HCT116 (cell line): ENCODE results near the gene DENND2A. TPM values are rescaled to one million over a fixed set of nuclear protein-coding genes. Genes with fewer than 3 reads are reported as not detected.
"Not testable (repeated sequence)": the region's sequence is repeated elsewhere in the genome, so short reads cannot be mapped to it uniquely, and the experiment has no call there.

Source experiments
- ATAC-seq: fragments of 200-7000 bp; cut with Tn5 transposase; 2 replicates; pipeline ENCODE4 v1.9.1; 2020; ENCODE audit warnings: mild to moderate bottlenecking, moderate library complexity
- BruUV-seq: library from RNA; stranded (reverse); fragments of 400-500 nt; replicated peaks from 2 replicates; lab custom pipeline; 2021; lab: Mats Ljungman, UMichigan
- CTCF ChIA-PET: fragments of 300-600 bp; sonication (Branson Sonifier 250); formaldehyde crosslinking; loops from one replicate; lab custom pipeline; 2021; ENCODE audit warnings: antibody characterized with exemption; lab: Charles Lee
- POLR2A ChIA-PET: fragments of 300-600, 350-600 bp; sonication (Branson Sonifier 250); formaldehyde crosslinking; loops from one replicate; lab custom pipeline; 2021; ENCODE audit warnings: antibody characterized with exemption; lab: Charles Lee
- RAD21 ChIA-PET, 2 experiments: fragments of 300-600 bp; sonication (Branson Sonifier 250); formaldehyde crosslinking; loops; one replicate each; lab custom pipeline; 2023; ENCODE audit warnings: low total read pairs in 2 of 2; ENCODE audit not compliant: uncharacterized antibody in 2 of 2, unreplicated experiment in 2 of 2, low non-redundant PET in 1 of 2; lab: Charles Lee
- DNase-seq: peaks from one replicate; pipeline ENCODE4 v3.0.0-alpha.2; 2010; ENCODE audit warnings: low read depth, low spot score
- H2AFZ ChIP-seq: fragments of 200-600 bp; shearing (Covaris generic), sonication (generic); 2 replicates; pipeline ENCODE4 v1.6.1; 2017; ENCODE audit warnings: low read depth, mixed run types, mixed read lengths, antibody characterized with exemption, low read length; ENCODE audit not compliant: poor library complexity, severe bottlenecking
- H3K27ac ChIP-seq: 2 replicates; pipeline ENCODE4 v1.5.1; 2012; ENCODE audit warnings: low read depth, low read length
- H3K27me3 ChIP-seq: fragments of 200-600 bp; sonication (generic); 2 replicates; pipeline ENCODE4 v1.6.1; 2016; ENCODE audit warnings: mixed run types, low read length, mixed read lengths; ENCODE audit not compliant: insufficient read depth
- H3K36me3 ChIP-seq, 2 experiments: fragments of 200-500 bp in 1 of 2; fragments of 200-600 bp in 1 of 2; sonication (Bioruptor generic) in 1 of 2; sonication (generic) in 1 of 2; 2 replicates each; pipeline versions ENCODE4 v1.5.1 to v1.6.1; 2014 to 2016; ENCODE audit warnings: low read length in 2 of 2, inconsistent platforms in 1 of 2, mixed read lengths in 1 of 2, mixed run types in 1 of 2; ENCODE audit not compliant: insufficient read depth in 2 of 2, control insufficient read depth in 1 of 2
- H3K4me1 ChIP-seq, 2 experiments: fragments of 200-600 bp in 1 of 2; sonication (generic) in 1 of 2; 2 replicates each; pipeline versions ENCODE4 v1.5.1 to v1.6.1; 2012 to 2017; ENCODE audit warnings: low read length in 2 of 2, inconsistent platforms in 1 of 2, mild to moderate bottlenecking in 1 of 2, mixed read lengths in 1 of 2, mixed run types in 1 of 2, moderate library complexity in 1 of 2; ENCODE audit not compliant: insufficient read depth in 2 of 2, control insufficient read depth in 1 of 2
- H3K4me2 ChIP-seq: fragments of 200-600 bp; sonication (generic); 2 replicates; pipeline ENCODE4 v1.6.1; 2017; ENCODE audit warnings: mixed run types, low read length, mixed read lengths
- H3K4me3 ChIP-seq, 2 experiments: fragments of 200-600 bp in 1 of 2; sonication (generic) in 1 of 2; replicated peaks in 1 of 2; 2 replicates each; pipeline ENCODE4 v1.5.1; 2011 to 2016; ENCODE audit warnings: low read length in 2 of 2, control low read depth in 1 of 2, low read depth in 1 of 2, mild to moderate bottlenecking in 1 of 2, mixed read lengths in 1 of 2, mixed run types in 1 of 2
- H3K79me2 ChIP-seq: fragments of 200-600 bp; sonication (generic); 2 replicates; pipeline ENCODE4 v1.6.1; 2017; ENCODE audit warnings: mild to moderate bottlenecking, mixed run types, low read length, moderate library complexity, mixed read lengths; ENCODE audit not compliant: insufficient read depth
- H3K9ac ChIP-seq: fragments of 200-600 bp; sonication (generic); 2 replicates; pipeline ENCODE4 v1.6.1; 2016; ENCODE audit warnings: low read length, mixed read lengths
- H3K9me2 ChIP-seq: fragments of 200-600 bp; sonication (generic), shearing (Covaris generic); 2 replicates; pipeline ENCODE4 v1.6.1; 2017; ENCODE audit warnings: mixed run types, mild to moderate bottlenecking, moderate library complexity; ENCODE audit not compliant: insufficient read depth
- H3K9me3 ChIP-seq, 2 experiments: fragments of 200-500 bp in 1 of 2; fragments of 200-600 bp in 1 of 2; sonication (Bioruptor generic) in 1 of 2; sonication (generic) in 1 of 2; 2 replicates each; pipeline ENCODE4 v1.6.1; 2014 to 2017; ENCODE audit warnings: low read length in 2 of 2, mixed read lengths in 2 of 2, inconsistent platforms in 1 of 2, low read depth in 1 of 2, mild to moderate bottlenecking in 1 of 2, mixed run types in 1 of 2, moderate library complexity in 1 of 2; ENCODE audit not compliant: control insufficient read depth in 1 of 2, insufficient read depth in 1 of 2
- H4K20me1 ChIP-seq: fragments of 200-600 bp; sonication (generic), shearing (Covaris generic); 2 replicates; pipeline ENCODE4 v1.6.1; 2017; ENCODE audit warnings: mixed run types, mild to moderate bottlenecking, moderate library complexity; ENCODE audit not compliant: insufficient read depth
- CBX3 ChIP-seq: IDR thresholded peaks from 2 replicates; pipeline ENCODE4 v1.6.1; 2012; ENCODE audit warnings: low read depth
- CEBPB ChIP-seq: IDR thresholded peaks from 2 replicates; pipeline ENCODE4 v1.6.1; 2012; ENCODE audit warnings: low read depth
- EGR1 ChIP-seq: IDR thresholded peaks from 2 replicates; pipeline ENCODE4 v1.6.1; 2012; ENCODE audit warnings: low read depth
- EZH2 ChIP-seq: fragments of 200-600 bp; sonication (generic); IDR thresholded peaks from 2 replicates; pipeline ENCODE4 v1.6.1; 2017; ENCODE audit warnings: antibody characterized with exemption, mixed run types
- EZH2phosphoT487 ChIP-seq: fragments of 200-600 bp; IDR thresholded peaks from 2 replicates; pipeline ENCODE4 v1.6.1; 2018; ENCODE audit warnings: antibody characterized with exemption, borderline replicate concordance
- MAX ChIP-seq: IDR thresholded peaks from 2 replicates; pipeline ENCODE4 v1.6.1; 2012
- POLR2AphosphoS5 ChIP-seq: IDR thresholded peaks from 2 replicates; pipeline ENCODE4 v1.6.1; 2011; ENCODE audit warnings: mild to moderate bottlenecking, low read depth, low read length, moderate library complexity
- RAD21 ChIP-seq: IDR thresholded peaks from 2 replicates; pipeline ENCODE4 v1.6.1; 2012; ENCODE audit warnings: low read depth, mild to moderate bottlenecking
- SIN3A ChIP-seq: IDR thresholded peaks from 2 replicates; pipeline ENCODE4 v1.6.1; 2012; ENCODE audit warnings: low read depth
- TCF7L2 ChIP-seq: IDR thresholded peaks from 2 replicates; pipeline ENCODE4 v1.7.0; 2011; ENCODE audit warnings: borderline replicate concordance, inconsistent platforms; ENCODE audit not compliant: insufficient read depth, insufficient read length; ENCODE audit errors: extremely low read depth
- YY1 ChIP-seq: IDR thresholded peaks from 2 replicates; pipeline ENCODE4 v1.6.1; 2011; ENCODE audit warnings: low read length, low read depth, moderate library complexity, mild to moderate bottlenecking; ENCODE audit not compliant: insufficient replicate concordance; ENCODE audit errors: extremely low read depth
- ZBTB33 ChIP-seq: IDR thresholded peaks from 2 replicates; pipeline ENCODE4 v1.6.1; 2011; ENCODE audit warnings: mild to moderate bottlenecking, low read length, moderate library complexity; ENCODE audit not compliant: insufficient replicate concordance; ENCODE audit errors: extremely low read depth
- ZFX ChIP-seq: fragments of 450-650 bp; IDR thresholded peaks from 2 replicates; pipeline ENCODE4 v1.6.1; 2017
- ZNF274 ChIP-seq: fragments of 200-500 bp; sonication (Bioruptor generic); IDR thresholded peaks from 2 replicates; pipeline ENCODE4 v1.6.1; 2014; ENCODE audit warnings: mild to moderate bottlenecking, low read depth, low read length, inconsistent platforms
- intact Hi-C: fragments of 100-400 bp; cut with micrococcal nuclease; formaldehyde crosslinking; loops from 2 replicates; pipeline ENCODE4 v1.10.0; 2022
- total RNA-seq: library from RNA; stranded (reverse); gene quantifications from one replicate; pipeline ENCODE4 v1.2.1, GENCODE V29; 2021; ENCODE audit not compliant: unreplicated experiment
- TF ChIP-seq, protein P1 (sequence below), 3 experiments: fragments of 200-600 bp in 1 of 3; sonication (generic) in 1 of 3; IDR thresholded peaks in 2 of 3; conservative IDR thresholded peaks in 1 of 3; 2 replicates each; pipeline ENCODE4 v1.5.1; 2012 to 2017; ENCODE audit warnings: low read depth in 2 of 3, low read length in 2 of 3, antibody characterized with exemption in 1 of 3, borderline replicate concordance in 1 of 3, control low read depth in 1 of 3, mild to moderate bottlenecking in 1 of 3, mixed read lengths in 1 of 3, mixed run types in 1 of 3, moderate library complexity in 1 of 3; ENCODE audit not compliant: insufficient read depth in 1 of 3

The DENND2A gene
- total RNA-seq, 1 experiment from 2014 or later: 0.12 TPM

GRCh38 chr7:140497807-140498206, 142.8 kb downstream of the DENND2A start:
- intact Hi-C loops, H4K20me1 ChIP-seq, CTCF ChIA-PET, RAD21 ChIA-PET, POLR2A ChIA-PET, BruUV-seq, H3K9ac ChIP-seq, H3K27me3 ChIP-seq, DNase-seq, H3K79me2 ChIP-seq, H3K4me2 ChIP-seq, H3K9me3 ChIP-seq, H3K9me2 ChIP-seq, H2AFZ ChIP-seq, H3K4me3 ChIP-seq, ATAC-seq, H3K36me3 ChIP-seq, H3K27ac ChIP-seq, H3K4me1 ChIP-seq: not testable (repeated sequence)

DNA sequence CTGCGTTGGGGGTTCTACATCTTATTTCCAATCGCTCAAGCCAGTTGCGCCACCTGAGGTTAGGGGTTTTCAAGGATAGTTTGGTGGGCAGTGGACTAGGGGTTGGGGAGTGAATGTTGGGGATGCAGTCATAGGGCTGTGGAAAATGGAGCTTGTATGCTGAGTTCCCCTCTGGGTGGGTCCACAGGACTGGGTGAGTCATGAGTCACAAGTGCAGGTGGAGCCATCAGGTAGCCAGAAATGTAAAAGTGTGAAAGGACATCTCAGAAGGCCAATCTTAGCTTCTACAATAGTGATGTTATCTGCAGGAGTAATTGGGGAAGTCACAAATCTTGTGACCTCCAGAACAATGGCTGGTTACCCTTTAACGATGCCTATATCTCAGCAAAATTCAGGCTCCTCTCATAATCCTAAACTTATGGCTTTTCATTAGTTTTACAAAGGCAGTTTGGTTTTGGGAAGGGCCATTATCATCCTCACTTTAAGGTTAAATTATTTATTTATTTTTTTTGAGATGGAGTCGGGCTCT, 143.3 kb downstream of the DENND2A start:
- Histone ChIP-seq H4K20me1 (no peaks in the 10 kb centered on the region), H3K4me1 (peaks cover 0 to 4% of the 10 kb centered on the region in 2 experiments; a peak in 1 of 4 replicates), H3K36me3 (no peaks in the 10 kb centered on the region; a peak in 1 of 4 replicates), H3K4me2 (no peak overlapping the region), H3K4me3 (no peak overlapping the region), H3K27me3 (no peaks in the 10 kb centered on the region), H3K9ac (no peak overlapping the region), H3K9me2 (no peaks in the 10 kb centered on the region), H2AFZ (no peak overlapping the region), H3K79me2 (no peaks in the 10 kb centered on the region), H3K27ac (no peak overlapping the region), H3K9me3 (no peaks in the 10 kb centered on the region)
- POLR2A ChIA-PET: no interaction called here
- no TSS peak for BruUV-seq
- DNase-seq (no peak), ATAC-seq (no peak)
- CTCF ChIA-PET: no interaction called here
- intact Hi-C loops: no loop called here
- RAD21 ChIA-PET: no interaction called here
- TF ChIP-seq ZNF274 (no peak), EZH2phosphoT487 (no peak), CEBPB (no peak), POLR2AphosphoS5 (no peak), MAX (no peak), ZFX (no peak), SIN3A (no peak), YY1 (no peak), TCF7L2 (no peak), EGR1 (no peak), RAD21 (no peak), ZBTB33 (no peak), EZH2 (no peak), CBX3 (no peak)
- TF ChIP-seq, protein P1, sequence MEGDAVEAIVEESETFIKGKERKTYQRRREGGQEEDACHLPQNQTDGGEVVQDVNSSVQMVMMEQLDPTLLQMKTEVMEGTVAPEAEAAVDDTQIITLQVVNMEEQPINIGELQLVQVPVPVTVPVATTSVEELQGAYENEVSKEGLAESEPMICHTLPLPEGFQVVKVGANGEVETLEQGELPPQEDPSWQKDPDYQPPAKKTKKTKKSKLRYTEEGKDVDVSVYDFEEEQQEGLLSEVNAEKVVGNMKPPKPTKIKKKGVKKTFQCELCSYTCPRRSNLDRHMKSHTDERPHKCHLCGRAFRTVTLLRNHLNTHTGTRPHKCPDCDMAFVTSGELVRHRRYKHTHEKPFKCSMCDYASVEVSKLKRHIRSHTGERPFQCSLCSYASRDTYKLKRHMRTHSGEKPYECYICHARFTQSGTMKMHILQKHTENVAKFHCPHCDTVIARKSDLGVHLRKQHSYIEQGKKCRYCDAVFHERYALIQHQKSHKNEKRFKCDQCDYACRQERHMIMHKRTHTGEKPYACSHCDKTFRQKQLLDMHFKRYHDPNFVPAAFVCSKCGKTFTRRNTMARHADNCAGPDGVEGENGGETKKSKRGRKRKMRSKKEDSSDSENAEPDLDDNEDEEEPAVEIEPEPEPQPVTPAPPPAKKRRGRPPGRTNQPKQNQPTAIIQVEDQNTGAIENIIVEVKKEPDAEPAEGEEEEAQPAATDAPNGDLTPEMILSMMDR (IDR thresholded peaks at IDR 0.05 in 2 of 3, conservative IDR thresholded peaks at IDR 0.05 in 1 of 3; ENCODE audit: borderline replicate concordance in 1 of 3, insufficient read depth in 1 of 3, low read depth in 2 of 3, low read length in 2 of 3): no peak
